ENCODE results near the gene SNRNP40. TPM values are rescaled to one million over a fixed set of nuclear protein-coding genes. Genes with fewer than 3 reads are reported as not detected.

Gene SNRNP40
- total RNA-seq, 3 donors from 2014 or later: 40.2 to 73.4 (median 66.6) TPM

DNA sequence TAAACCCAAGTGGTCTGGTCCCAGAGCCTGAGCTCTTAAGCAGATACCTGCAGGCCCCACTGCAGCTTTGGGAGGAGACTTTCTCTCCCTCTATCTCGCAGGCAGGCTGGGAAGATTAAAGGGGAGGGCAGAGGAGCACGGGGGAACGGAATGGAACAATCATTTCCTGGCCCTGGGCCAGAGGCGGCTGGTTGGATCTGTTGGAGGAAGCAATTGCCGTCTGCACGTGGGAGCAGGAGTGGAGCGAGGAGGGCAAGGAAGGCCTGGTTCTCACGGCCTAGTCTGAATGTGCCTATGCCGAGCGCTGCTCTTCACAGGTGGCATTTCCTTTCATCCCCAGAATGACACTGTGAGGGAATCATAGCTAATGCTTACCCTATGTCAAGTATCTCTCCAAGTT, 80.6 kb downstream of the SNRNP40 start:
- no peaks in the 10 kb centered on the region for H3K27me3 ChIP-seq
- H3K4me1 ChIP-seq: peaks cover 0 to 8% of the 10 kb centered on the region in 2 donors
- TF ChIP-seq POLR2A (IDR thresholded peaks at IDR 0.05) (no peak), POLR2AphosphoS5 (IDR thresholded peaks at IDR 0.05) (no peak)
- TF ChIP-seq, protein P1, sequence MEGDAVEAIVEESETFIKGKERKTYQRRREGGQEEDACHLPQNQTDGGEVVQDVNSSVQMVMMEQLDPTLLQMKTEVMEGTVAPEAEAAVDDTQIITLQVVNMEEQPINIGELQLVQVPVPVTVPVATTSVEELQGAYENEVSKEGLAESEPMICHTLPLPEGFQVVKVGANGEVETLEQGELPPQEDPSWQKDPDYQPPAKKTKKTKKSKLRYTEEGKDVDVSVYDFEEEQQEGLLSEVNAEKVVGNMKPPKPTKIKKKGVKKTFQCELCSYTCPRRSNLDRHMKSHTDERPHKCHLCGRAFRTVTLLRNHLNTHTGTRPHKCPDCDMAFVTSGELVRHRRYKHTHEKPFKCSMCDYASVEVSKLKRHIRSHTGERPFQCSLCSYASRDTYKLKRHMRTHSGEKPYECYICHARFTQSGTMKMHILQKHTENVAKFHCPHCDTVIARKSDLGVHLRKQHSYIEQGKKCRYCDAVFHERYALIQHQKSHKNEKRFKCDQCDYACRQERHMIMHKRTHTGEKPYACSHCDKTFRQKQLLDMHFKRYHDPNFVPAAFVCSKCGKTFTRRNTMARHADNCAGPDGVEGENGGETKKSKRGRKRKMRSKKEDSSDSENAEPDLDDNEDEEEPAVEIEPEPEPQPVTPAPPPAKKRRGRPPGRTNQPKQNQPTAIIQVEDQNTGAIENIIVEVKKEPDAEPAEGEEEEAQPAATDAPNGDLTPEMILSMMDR (IDR thresholded peaks at IDR 0.05): no peak
- no peaks in the 10 kb centered on the region for H3K9me3 ChIP-seq
- intact Hi-C loops (cut with DNase I; ENCODE audit: low total_unique reads): no loop called here
- H3K36me3 ChIP-seq: no peaks in the 10 kb centered on the region
- peak overlapping the region; percentile 33 to 48 for H3K27ac ChIP-seq
- no peak overlapping the region for H3K4me3 ChIP-seq
- peak; percentile 37 to 66 for DNase-seq (ENCODE audit: low spot score in 2 of 2)

- DNase-seq (ENCODE audit: low spot score in 2 of 2): no peak
Observed at GRCh38 chr1:31215065-31215570, 81.5 kb downstream of the SNRNP40 start.

DNA sequence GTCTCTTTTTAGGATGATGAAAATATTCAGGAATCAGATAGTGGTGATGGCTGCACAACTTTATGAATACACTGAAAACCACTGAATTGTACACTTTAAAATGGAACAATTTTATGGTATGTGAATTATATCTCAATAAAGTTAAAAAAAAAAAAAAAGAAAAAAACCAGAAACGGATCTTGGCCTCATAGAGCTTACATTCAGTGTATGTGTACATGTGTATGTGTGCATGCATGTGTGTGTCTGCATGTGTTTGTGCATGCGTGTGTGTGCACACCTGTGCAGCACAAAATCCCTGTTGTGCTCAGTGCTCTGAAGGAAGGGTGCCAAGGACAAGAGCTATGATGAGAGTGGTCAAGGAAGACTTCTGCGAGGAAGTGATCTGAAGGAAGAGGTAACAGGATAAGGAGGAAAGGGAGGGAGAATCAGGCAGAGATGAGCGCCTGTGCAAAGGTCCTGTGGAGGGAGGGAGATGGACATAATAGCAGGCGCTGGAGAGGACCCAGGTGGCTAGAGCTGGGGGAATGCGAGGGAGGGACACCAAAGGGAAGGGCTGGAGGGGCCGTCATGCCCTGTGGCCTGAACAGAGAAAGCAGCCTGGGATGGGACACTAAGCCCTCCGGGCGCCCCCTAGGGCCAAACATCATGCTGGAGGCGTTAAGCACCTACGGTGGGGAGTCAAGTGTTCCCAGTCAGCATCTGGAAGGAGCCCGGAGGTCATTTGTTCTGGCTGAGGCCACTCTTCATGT, 82.1 kb downstream of the SNRNP40 start:
- peaks cover 0 to 8% of the 10 kb centered on the region in 2 donors for H3K4me1 ChIP-seq
- no peak overlapping the region for H3K4me3 ChIP-seq
- no peak overlapping the region for H3K27ac ChIP-seq
- no peak for DNase-seq (ENCODE audit: low spot score in 2 of 2)
- TF ChIP-seq POLR2A (IDR thresholded peaks at IDR 0.05): no peak
- TF ChIP-seq, protein P1 (IDR thresholded peaks at IDR 0.05): no peak
- no peak for TF ChIP-seq POLR2AphosphoS5 (IDR thresholded peaks at IDR 0.05)
- H3K9me3 ChIP-seq: no peaks in the 10 kb centered on the region
- no peaks in the 10 kb centered on the region for H3K36me3 ChIP-seq
- no peaks in the 10 kb centered on the region for H3K27me3 ChIP-seq
- intact Hi-C loops (cut with DNase I; ENCODE audit: low total_unique reads): no loop called here

More at GRCh38 chr1:31215065-31215570, 81.5 kb downstream of the SNRNP40 start:
- Histone ChIP-seq H3K4me1 (peaks cover 0 to 8% of the 10 kb centered on the region in 2 donors), H3K4me3 (no peak overlapping the region), H3K27me3 (no peaks in the 10 kb centered on the region), H3K9me3 (no peaks in the 10 kb centered on the region), H3K36me3 (no peaks in the 10 kb centered on the region), H3K27ac (peak overlapping the region in 1 of 2 donors; percentile 1)
- intact Hi-C loops (cut with DNase I; ENCODE audit: low total_unique reads): no loop called here
- TF ChIP-seq POLR2A (IDR thresholded peaks at IDR 0.05): no peak
- no peak for TF ChIP-seq POLR2AphosphoS5 (IDR thresholded peaks at IDR 0.05)
- TF ChIP-seq, protein P1 (IDR thresholded peaks at IDR 0.05): no peak

Other genes with a start within 250 kb of the SNRNP40 start
- 100 to 1,000 TPM in 2 of 3 donors, 10 to 100 TPM in 1; 93.8 to 149 (median 116) TPM for gene PUM1, start 231.1 kb downstream of the SNRNP40 start, total RNA-seq
- gene NKAIN1, start 56.9 kb downstream of the SNRNP40 start, total RNA-seq: 1 to 10 TPM in 1 of 3 donors, under 1 TPM in 1, not detected in 1; 0.16 to 2.0 TPM
- 10 to 100 TPM; 24.6 to 42.9 (median 29.6) TPM for gene ZCCHC17, start 244 bp upstream of the SNRNP40 start, total RNA-seq
- 10 to 100 TPM in 2 of 3 donors, 1 to 10 TPM in 1; 7.9 to 15.5 (median 15.0) TPM for gene FABP3, start 76.3 kb upstream of the SNRNP40 start, total RNA-seq
- 10 to 100 TPM; 10.4 to 50.6 (median 30.5) TPM for gene SERINC2, start 116.4 kb upstream of the SNRNP40 start, total RNA-seq